Testis (tissue), 3 donors: ENCODE data around the gene NRF1. TPM values are rescaled to one million over a fixed set of nuclear protein-coding genes. Genes with fewer than 3 reads are reported as not detected.
"Not testable (repeated sequence)": the region's sequence is repeated elsewhere in the genome, so short reads cannot be mapped to it uniquely, and the experiment has no call there.

Experiments
- DNase-seq: peaks from one replicate; pipeline ENCODE4 v3.0.0-alpha.2; 2019
- H3K27ac ChIP-seq, 2 donors: fragments of 200-600 bp; sonication (generic); one replicate each; pipeline ENCODE4 v1.5.1; 2019
- H3K27me3 ChIP-seq: fragments of 200-600 bp; sonication (generic); one replicate; pipeline ENCODE4 v1.5.1; 2019
- H3K36me3 ChIP-seq: fragments of 200-600 bp; sonication (generic); one replicate; pipeline ENCODE4 v1.5.1; 2017; ENCODE audit warnings: low read depth; ENCODE audit errors: missing control alignments
- H3K4me1 ChIP-seq: fragments of 200-600 bp; sonication (generic); one replicate; pipeline ENCODE4 v1.5.1; 2019
- H3K4me3 ChIP-seq, 2 donors: fragments of 200-600 bp; sonication (generic); one replicate each; pipeline ENCODE4 v1.5.1; 2017 to 2019
- H3K9me3 ChIP-seq: fragments of 200-600 bp; sonication (generic); one replicate; pipeline ENCODE4 v1.5.1; 2017
- CTCF ChIP-seq, 3 experiments: fragments of 450-650 bp in 2 of 3; fragments of 200-600 bp in 1 of 3; sonication (generic) in 1 of 3; IDR thresholded peaks; one replicate each; pipeline ENCODE4 v1.5.1; 2016 to 2019; ENCODE audit warnings: antibody characterized with exemption in 3 of 3, mild to moderate bottlenecking in 2 of 3, moderate library complexity in 1 of 3
- POLR2A ChIP-seq: fragments of 450-650 bp; IDR thresholded peaks from one replicate; pipeline ENCODE4 v1.6.1; 2017; ENCODE audit warnings: antibody characterized with exemption, mild to moderate bottlenecking, moderate library complexity
- WGBS, 2 donors: methylation state at CpG; one replicate each; pipeline ENCODE4 v1.1.5; 2018; 5-methylcytosine and 5-hydroxymethylcytosine counted together
- intact Hi-C: fragments of 100-400 bp; cut with DNase I; formaldehyde crosslinking; loops from one replicate; pipeline ENCODE4 v1.15.1; 2023; ENCODE audit warnings: low total_unique reads
- polyA plus RNA-seq: library from polyadenylated mRNA; stranded (reverse); fragments of 350-450 nt; fragmentation: Illumina TruSeq; extraction: RNeasy Lipid Tissue Mini Kit (QIAGEN cat#74804); gene quantifications from one replicate; pipeline ENCODE4 v1.2.3, GENCODE V29; 2014; ENCODE audit warnings: low read depth, low replicate concordance; ENCODE audit not compliant: insufficient read depth
- total RNA-seq, 2 donors: library from RNA; depleted of rRNA; stranded (reverse); fragments of >200 nt; gene quantifications; one replicate each; pipeline ENCODE4 v1.2.3, GENCODE V29; 2016

NRF1 gene
- total and polyA plus RNA-seq, 3 donors from 2014 or later = 16.9 to 41.6 (median 26.9) TPM

GRCh38 chr7:129790136-129790535, 178.6 kb downstream of the NRF1 start:
- no peaks in the 10 kb centered on the region for H3K36me3 ChIP-seq
- WGBS, 2 donors = 83 to 88% methylated on average over 6 of the region's 6 CpGs
- intact Hi-C loops = no loop called here
- no peaks in the 10 kb centered on the region for H3K4me1 ChIP-seq
- no peaks in the 10 kb centered on the region for H3K27me3 ChIP-seq
- no peak overlapping the region for H3K4me3 ChIP-seq
- H3K27ac ChIP-seq = no peak overlapping the region
- no peak for TF ChIP-seq CTCF (IDR thresholded peaks at IDR 0.05)
- no peak for TF ChIP-seq POLR2A
- DNase-seq = no peak
- no peaks in the 10 kb centered on the region for H3K9me3 ChIP-seq

GRCh38 chr7:129792721-129793120, 181.2 kb downstream of the NRF1 start:
- Histone ChIP-seq H3K27me3 (no peaks in the 10 kb centered on the region), H3K9me3 (no peaks in the 10 kb centered on the region), H3K4me3 (no peak overlapping the region), H3K4me1 (no peaks in the 10 kb centered on the region), H3K36me3 (no peaks in the 10 kb centered on the region), H3K27ac (no peak overlapping the region)
- 73 to 80% methylated on average over 6 to 9 of the region's 9 CpGs for WGBS, 2 donors
- intact Hi-C loops = no loop called here
- DNase-seq = no peak
- TF ChIP-seq CTCF (IDR thresholded peaks at IDR 0.05) (no peak), POLR2A (no peak)

GRCh38 chr7:129793506-129794310, 182.2 kb downstream of the NRF1 start:
- Histone ChIP-seq H3K9me3 (no peaks in the 10 kb centered on the region), H3K27me3 (no peaks in the 10 kb centered on the region), H3K36me3 (no peaks in the 10 kb centered on the region), H3K4me3 (no peak overlapping the region), H3K4me1 (no peaks in the 10 kb centered on the region), H3K27ac (no peak overlapping the region)
- DNase-seq = no peak
- no peak for TF ChIP-seq CTCF (IDR thresholded peaks at IDR 0.05)
- TF ChIP-seq POLR2A = no peak
- intact Hi-C loops = no loop called here
- 84 to 92% methylated on average over 9 of the region's 9 CpGs for WGBS, 2 donors

GRCh38 chr7:129794461-129794860, 182.9 kb downstream of the NRF1 start:
- H3K27me3 ChIP-seq, H3K4me3 ChIP-seq, DNase-seq, H3K27ac ChIP-seq, H3K9me3 ChIP-seq, H3K36me3 ChIP-seq, H3K4me1 ChIP-seq, intact Hi-C loops: not testable (repeated sequence)
- 89 to 95% methylated on average over 9 of the region's 9 CpGs for WGBS, 2 donors

- no peak for TF ChIP-seq POLR2A
- TF ChIP-seq CTCF (IDR thresholded peaks at IDR 0.05) = no peak
- DNase-seq = no peak
- H3K4me1 ChIP-seq = no peaks in the 10 kb centered on the region
- WGBS, 2 donors = 78 to 91% methylated on average over 4 to 9 of the region's 9 CpGs
- no peak overlapping the region for H3K27ac ChIP-seq
- intact Hi-C loops = no loop called here
- no peaks in the 10 kb centered on the region for H3K36me3 ChIP-seq
- no peak overlapping the region for H3K4me3 ChIP-seq
- no peaks in the 10 kb centered on the region for H3K9me3 ChIP-seq
- no peaks in the 10 kb centered on the region for H3K27me3 ChIP-seq
Observed at GRCh38 chr7:129796186-129796775, 184.8 kb downstream of the NRF1 start.
